ENCODE measurements around the gene RETREG1. TPM values are rescaled to one million over a fixed set of nuclear protein-coding genes. Genes with fewer than 3 reads are reported as not detected.

The RETREG1 gene
- total and polyA plus RNA-seq, 2 experiments from 2014 or later = 2.3 to 3.6 TPM

DNA sequence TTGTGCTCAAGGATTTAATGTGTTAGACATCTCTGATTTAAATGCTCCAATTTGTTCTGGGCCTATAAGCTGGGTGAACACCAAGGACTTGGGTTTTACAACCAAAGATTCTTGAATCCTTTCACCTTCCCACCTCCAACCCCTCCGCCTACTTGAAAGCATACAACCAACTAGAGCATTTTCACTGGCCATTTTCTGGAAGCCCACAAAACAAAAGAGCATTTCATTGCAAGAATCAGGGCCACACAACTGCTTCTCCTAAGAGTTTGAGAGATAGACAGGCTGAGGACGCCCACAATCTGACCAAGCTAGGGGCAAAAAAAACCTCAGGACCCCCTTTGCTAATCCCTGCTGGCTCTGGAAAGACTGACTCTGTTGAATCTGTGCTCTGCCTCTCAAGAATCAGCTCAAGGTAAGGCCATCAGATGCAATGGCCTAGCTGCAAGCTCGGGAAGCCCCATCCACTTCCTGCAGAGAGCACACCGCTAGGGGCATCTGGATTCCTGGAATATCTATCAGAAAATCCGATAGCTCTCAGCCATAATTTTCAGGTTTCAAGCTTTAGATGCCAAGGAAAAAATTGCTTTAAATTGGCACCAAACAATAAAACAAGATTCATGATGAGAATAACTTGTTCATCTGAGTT is 57.7 kb downstream of the RETREG1 start (continued):
- TF ChIP-seq, protein P1, sequence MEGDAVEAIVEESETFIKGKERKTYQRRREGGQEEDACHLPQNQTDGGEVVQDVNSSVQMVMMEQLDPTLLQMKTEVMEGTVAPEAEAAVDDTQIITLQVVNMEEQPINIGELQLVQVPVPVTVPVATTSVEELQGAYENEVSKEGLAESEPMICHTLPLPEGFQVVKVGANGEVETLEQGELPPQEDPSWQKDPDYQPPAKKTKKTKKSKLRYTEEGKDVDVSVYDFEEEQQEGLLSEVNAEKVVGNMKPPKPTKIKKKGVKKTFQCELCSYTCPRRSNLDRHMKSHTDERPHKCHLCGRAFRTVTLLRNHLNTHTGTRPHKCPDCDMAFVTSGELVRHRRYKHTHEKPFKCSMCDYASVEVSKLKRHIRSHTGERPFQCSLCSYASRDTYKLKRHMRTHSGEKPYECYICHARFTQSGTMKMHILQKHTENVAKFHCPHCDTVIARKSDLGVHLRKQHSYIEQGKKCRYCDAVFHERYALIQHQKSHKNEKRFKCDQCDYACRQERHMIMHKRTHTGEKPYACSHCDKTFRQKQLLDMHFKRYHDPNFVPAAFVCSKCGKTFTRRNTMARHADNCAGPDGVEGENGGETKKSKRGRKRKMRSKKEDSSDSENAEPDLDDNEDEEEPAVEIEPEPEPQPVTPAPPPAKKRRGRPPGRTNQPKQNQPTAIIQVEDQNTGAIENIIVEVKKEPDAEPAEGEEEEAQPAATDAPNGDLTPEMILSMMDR (conservative IDR thresholded peaks at IDR 0.05; ENCODE audit: low read depth in 2 of 2) = peak; percentile 20 to 21; a peak in 3 of 4 replicates
- no peak for TF ChIP-seq EZH2phosphoT487 (IDR thresholded peaks at IDR 0.05; ENCODE audit: unreplicated experiment)

DNA sequence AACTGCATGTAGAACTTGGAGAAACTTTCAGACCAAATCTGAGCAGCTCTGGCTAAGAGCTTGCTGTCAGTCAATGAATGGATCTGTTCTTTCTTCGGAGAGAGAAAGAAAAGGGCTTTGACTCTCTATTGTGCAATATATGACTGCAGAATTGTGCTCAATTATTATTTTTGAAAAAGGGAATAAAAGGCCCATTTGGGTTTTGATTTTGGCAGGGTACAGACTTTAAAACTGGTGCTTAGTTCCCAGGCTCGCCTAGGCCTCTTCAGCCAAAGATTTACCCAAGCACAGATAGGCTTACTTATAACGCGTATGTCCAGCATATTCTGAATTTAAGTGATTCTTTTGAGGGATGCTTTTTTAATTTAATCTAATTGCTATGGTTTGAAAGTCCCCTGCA is 59.3 kb downstream of the RETREG1 start:
- ATAC-seq (no peak), DNase-seq (ENCODE audit: low spot score) (no peak)
- no peak overlapping the region for H3K4me3 ChIP-seq
- no peak overlapping the region for H3K27ac ChIP-seq (ENCODE audit: low read depth)
- Mint-ChIP-seq H3K4me1 (peaks cover 17% of the 10 kb centered on the region), H3K9me3 (no peaks in the 10 kb centered on the region), H3K27me3 (ENCODE audit: insufficient read depth, low read depth, poor library complexity) (no peaks in the 10 kb centered on the region), H3K27ac (no peak overlapping the region), H3K4me3 (no peak overlapping the region), H3K36me3 (ENCODE audit: low read depth) (no peaks in the 10 kb centered on the region)
- no peak overlapping the region for H3K4me2 ChIP-seq
- H3K36me3 ChIP-seq (ENCODE audit: insufficient read depth) = no peaks in the 10 kb centered on the region
- no peaks in the 10 kb centered on the region for H3K27me3 ChIP-seq (ENCODE audit: insufficient read depth)
- H2AFZ ChIP-seq = no peak overlapping the region
- H3K9me2 ChIP-seq (ENCODE audit: insufficient read depth) = no peaks in the 10 kb centered on the region
- no peaks in the 10 kb centered on the region for H4K20me1 ChIP-seq (replicated peaks; ENCODE audit: insufficient read depth)
- no peaks in the 10 kb centered on the region for H3F3A ChIP-seq (replicated peaks; ENCODE audit: low read depth)
- H3K4me1 ChIP-seq (ENCODE audit: insufficient read depth) = peaks cover 12% of the 10 kb centered on the region; the same call in 1 of the 2 replicates
- H3K79me2 ChIP-seq (replicated peaks; ENCODE audit: insufficient read depth) = no peaks in the 10 kb centered on the region
- TF ChIP-seq ZNF331 (CRISPR knock-in tag; IDR thresholded peaks at IDR 0.05; ENCODE audit: low read depth) (no peak), CREB1 (CRISPR knock-in tag; IDR thresholded peaks at IDR 0.05; ENCODE audit: low read depth) (no peak), POLR2AphosphoS5 (IDR thresholded peaks at IDR 0.05; ENCODE audit: low read depth) (no peak), EZH2 (IDR thresholded peaks at IDR 0.05; ENCODE audit: low read depth, unreplicated experiment) (no peak), STAT1 (IDR thresholded peaks at IDR 0.05; ENCODE audit: unreplicated experiment) (no peak), NANOG (IDR thresholded peaks at IDR 0.05; ENCODE audit: borderline replicate concordance) (no peak), JUNB (IDR thresholded peaks at IDR 0.05; ENCODE audit: unreplicated experiment) (no peak), EZH2phosphoT487 (IDR thresholded peaks at IDR 0.05; ENCODE audit: unreplicated experiment) (no peak), ZNF114 (CRISPR knock-in tag; IDR thresholded peaks at IDR 0.05) (no peak)
- TF ChIP-seq, protein P2, sequence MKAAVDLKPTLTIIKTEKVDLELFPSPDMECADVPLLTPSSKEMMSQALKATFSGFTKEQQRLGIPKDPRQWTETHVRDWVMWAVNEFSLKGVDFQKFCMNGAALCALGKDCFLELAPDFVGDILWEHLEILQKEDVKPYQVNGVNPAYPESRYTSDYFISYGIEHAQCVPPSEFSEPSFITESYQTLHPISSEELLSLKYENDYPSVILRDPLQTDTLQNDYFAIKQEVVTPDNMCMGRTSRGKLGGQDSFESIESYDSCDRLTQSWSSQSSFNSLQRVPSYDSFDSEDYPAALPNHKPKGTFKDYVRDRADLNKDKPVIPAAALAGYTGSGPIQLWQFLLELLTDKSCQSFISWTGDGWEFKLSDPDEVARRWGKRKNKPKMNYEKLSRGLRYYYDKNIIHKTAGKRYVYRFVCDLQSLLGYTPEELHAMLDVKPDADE (IDR thresholded peaks at IDR 0.05) = no peak
- TF ChIP-seq, protein P3, sequence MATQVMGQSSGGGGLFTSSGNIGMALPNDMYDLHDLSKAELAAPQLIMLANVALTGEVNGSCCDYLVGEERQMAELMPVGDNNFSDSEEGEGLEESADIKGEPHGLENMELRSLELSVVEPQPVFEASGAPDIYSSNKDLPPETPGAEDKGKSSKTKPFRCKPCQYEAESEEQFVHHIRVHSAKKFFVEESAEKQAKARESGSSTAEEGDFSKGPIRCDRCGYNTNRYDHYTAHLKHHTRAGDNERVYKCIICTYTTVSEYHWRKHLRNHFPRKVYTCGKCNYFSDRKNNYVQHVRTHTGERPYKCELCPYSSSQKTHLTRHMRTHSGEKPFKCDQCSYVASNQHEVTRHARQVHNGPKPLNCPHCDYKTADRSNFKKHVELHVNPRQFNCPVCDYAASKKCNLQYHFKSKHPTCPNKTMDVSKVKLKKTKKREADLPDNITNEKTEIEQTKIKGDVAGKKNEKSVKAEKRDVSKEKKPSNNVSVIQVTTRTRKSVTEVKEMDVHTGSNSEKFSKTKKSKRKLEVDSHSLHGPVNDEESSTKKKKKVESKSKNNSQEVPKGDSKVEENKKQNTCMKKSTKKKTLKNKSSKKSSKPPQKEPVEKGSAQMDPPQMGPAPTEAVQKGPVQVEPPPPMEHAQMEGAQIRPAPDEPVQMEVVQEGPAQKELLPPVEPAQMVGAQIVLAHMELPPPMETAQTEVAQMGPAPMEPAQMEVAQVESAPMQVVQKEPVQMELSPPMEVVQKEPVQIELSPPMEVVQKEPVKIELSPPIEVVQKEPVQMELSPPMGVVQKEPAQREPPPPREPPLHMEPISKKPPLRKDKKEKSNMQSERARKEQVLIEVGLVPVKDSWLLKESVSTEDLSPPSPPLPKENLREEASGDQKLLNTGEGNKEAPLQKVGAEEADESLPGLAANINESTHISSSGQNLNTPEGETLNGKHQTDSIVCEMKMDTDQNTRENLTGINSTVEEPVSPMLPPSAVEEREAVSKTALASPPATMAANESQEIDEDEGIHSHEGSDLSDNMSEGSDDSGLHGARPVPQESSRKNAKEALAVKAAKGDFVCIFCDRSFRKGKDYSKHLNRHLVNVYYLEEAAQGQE (IDR thresholded peaks at IDR 0.05; ENCODE audit: unreplicated experiment) = no peak
- TF ChIP-seq, protein P1 (conservative IDR thresholded peaks at IDR 0.05; ENCODE audit: low read depth in 2 of 2) = no peak

Data from GM23338 (cell line).